ENCODE results near the gene LAMA4. TPM values are rescaled to one million over a fixed set of nuclear protein-coding genes. Genes with fewer than 3 reads are reported as not detected.
A peak's percentile ranks its signal among the peaks of the same experiment; 100 is the strongest.

The LAMA4 gene
- total and polyA plus RNA-seq, 2 of the 13 experiments (the other 11 are each of a cell fraction or from before 2014, with no cell fraction given), result not detected

- Histone ChIP-seq H3K4me3 (replicated peaks in 1 of 3; ENCODE audit: insufficient read depth in 1 of 3, low read depth in 2 of 3, low read length in 3 of 3) (no peak overlapping the region), H2AFZ (ENCODE audit: low read length) (no peak overlapping the region), H3K9me3 (ENCODE audit: low read length) (no peaks in the 10 kb centered on the region), H3K4me1 (ENCODE audit: insufficient read depth, low read length) (no peaks in the 10 kb centered on the region), H4K20me1 (ENCODE audit: insufficient read depth, low read length) (no peaks in the 10 kb centered on the region), H3K27ac (ENCODE audit: extremely low read length, insufficient read depth, low read length) (no peak overlapping the region), H3K27me3 (ENCODE audit: control insufficient read depth in 1 of 2, insufficient read depth in 2 of 2, low read length in 2 of 2) (peaks cover 0 to 5% of the 10 kb centered on the region in 2 experiments; a peak in 2 of 5 replicates), H3K36me3 (replicated peaks in 1 of 2; ENCODE audit: control insufficient read depth in 1 of 2, insufficient read depth in 2 of 2, low read length in 2 of 2) (no peaks in the 10 kb centered on the region), H3K79me2 (ENCODE audit: insufficient read depth, low read length) (no peaks in the 10 kb centered on the region), H3K4me2 (ENCODE audit: low read depth, low read length) (no peak overlapping the region), H3K9ac (ENCODE audit: insufficient read depth, low read depth, low read length) (no peak overlapping the region)
- in situ Hi-C loops (cut with HindIII; ENCODE audit: extremely low pct_ligation_motif_present, low pct_unique_long_range_greater_than_20kb) (no loop called here), intact Hi-C loops (cut with micrococcal nuclease; ENCODE audit: unreplicated experiment) (no loop called here)
- ChIA-PET POLR2A (no interaction called here), CTCF (ENCODE audit: low intra/inter-chr PET ratio, low total read pairs) (interaction anchor here (2.8 kb wide), 1 partner anchor 130 kb away, joined by 70 read pairs; no protein-coding TSS in a partner anchor)
- ATAC-seq, result peak; percentile 33; the same call in 2 of the 3 replicates
- DNase-seq (ENCODE audit: low spot score), result no peak
- no TSS peak for BruUV-seq (replicated peaks)
- FAIRE-seq, result no peak
- WGBS (ENCODE audit: low lambda C conversion rate), result 10% methylated on average over 5 of the region's 5 CpGs
- TF ChIP-seq ZNF792 (CRISPR knock-in tag; IDR thresholded peaks at IDR 0.05) (no peak), PLRG1 (conservative IDR thresholded peaks at IDR 0.05) (no peak), GABPB1 (CRISPR knock-in tag; IDR thresholded peaks at IDR 0.05) (no peak), HNRNPUL1 (IDR thresholded peaks at IDR 0.05; ENCODE audit: low read depth, low read length) (no peak), HOXA3 (CRISPR knock-in tag; IDR thresholded peaks at IDR 0.05) (no peak), ZNF205 (CRISPR knock-in tag; IDR thresholded peaks at IDR 0.05) (no peak), HHEX (CRISPR knock-in tag; IDR thresholded peaks at IDR 0.05) (no peak), SALL2 (CRISPR knock-in tag; IDR thresholded peaks at IDR 0.05) (no peak), PTBP1 (IDR thresholded peaks at IDR 0.05; ENCODE audit: low read depth, low read length, poor library complexity, severe bottlenecking) (no peak), HDAC1 (CRISPR knock-in tag; IDR thresholded peaks at IDR 0.05) (no peak), AHDC1 (CRISPR knock-in tag; IDR thresholded peaks at IDR 0.05; ENCODE audit: borderline replicate concordance) (no peak), ATAD3A (CRISPR knock-in tag; IDR thresholded peaks at IDR 0.05) (no peak), SALL1 (CRISPR knock-in tag; IDR thresholded peaks at IDR 0.05) (no peak), ZNF609 (CRISPR knock-in tag; IDR thresholded peaks at IDR 0.05; ENCODE audit: borderline replicate concordance) (no peak)
- TF ChIP-seq, protein P1, sequence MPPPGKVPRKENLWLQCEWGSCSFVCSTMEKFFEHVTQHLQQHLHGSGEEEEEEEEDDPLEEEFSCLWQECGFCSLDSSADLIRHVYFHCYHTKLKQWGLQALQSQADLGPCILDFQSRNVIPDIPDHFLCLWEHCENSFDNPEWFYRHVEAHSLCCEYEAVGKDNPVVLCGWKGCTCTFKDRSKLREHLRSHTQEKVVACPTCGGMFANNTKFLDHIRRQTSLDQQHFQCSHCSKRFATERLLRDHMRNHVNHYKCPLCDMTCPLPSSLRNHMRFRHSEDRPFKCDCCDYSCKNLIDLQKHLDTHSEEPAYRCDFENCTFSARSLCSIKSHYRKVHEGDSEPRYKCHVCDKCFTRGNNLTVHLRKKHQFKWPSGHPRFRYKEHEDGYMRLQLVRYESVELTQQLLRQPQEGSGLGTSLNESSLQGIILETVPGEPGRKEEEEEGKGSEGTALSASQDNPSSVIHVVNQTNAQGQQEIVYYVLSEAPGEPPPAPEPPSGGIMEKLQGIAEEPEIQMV (CRISPR knock-in tag; IDR thresholded peaks at IDR 0.05; ENCODE audit: low read depth), result no peak
These were observed 73.2 kb downstream of the LAMA4 start for GRCh38 chr6:112181130-112181529.
